Anterior cingulate cortex (tissue), 58 donors: ENCODE results near the gene OR2J1.
"Not testable (repeated sequence)": the region's sequence is repeated elsewhere in the genome, so short reads cannot be mapped to it uniquely, and the experiment has no call there.

Source experiments
- DNase-seq, 58 donors: peaks; one replicate each; lab custom pipeline; 2025; lab: John Stamatoyannopoulos, UW

OR2J1 gene

DNA sequence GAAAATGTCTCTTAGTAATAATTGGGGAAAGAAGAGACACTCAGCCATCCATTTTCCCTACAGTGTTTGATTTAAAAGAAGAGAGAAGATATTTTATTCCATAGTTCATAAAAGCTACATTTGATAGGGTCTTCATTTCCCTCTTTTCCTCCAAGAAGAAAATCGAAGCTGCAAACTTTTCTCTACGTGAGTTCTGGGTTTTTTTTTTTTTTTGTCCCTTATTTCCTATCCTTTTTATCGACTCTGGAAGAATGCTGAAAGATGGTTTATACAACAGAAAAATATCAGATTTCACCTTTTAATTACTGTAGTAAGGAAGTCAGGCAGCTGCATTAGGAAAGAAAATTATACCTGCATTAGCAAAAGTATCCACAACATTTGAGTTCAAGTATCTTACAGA, at the start of gene OR2J1:
OR2J1 (plus strand) TSS at position 301 of the 400 bp plus-strand sequence. CDS start 1,453 bp downstream, outside the sequence.
- DNase-seq = no peak

DNA sequence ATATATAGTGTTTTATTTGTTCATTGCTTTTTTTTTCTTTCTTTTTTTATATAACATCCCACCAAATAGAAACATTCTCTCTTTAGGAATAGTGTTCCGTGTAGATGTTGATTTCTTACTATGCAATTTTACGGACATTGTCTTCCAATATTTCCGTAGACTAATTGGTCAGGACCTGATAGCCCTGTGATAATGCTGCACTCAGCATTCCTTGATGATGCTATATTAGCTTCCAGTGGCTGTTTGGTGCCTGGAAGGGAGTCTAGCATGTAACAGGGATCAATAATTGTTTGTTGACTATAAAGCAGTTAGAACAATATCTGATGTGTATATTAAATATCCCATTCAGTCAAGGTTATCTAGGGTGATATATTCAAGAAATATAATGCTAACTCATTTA, 47.6 kb upstream of the OR2J1 start:
- no peak for DNase-seq

DNA sequence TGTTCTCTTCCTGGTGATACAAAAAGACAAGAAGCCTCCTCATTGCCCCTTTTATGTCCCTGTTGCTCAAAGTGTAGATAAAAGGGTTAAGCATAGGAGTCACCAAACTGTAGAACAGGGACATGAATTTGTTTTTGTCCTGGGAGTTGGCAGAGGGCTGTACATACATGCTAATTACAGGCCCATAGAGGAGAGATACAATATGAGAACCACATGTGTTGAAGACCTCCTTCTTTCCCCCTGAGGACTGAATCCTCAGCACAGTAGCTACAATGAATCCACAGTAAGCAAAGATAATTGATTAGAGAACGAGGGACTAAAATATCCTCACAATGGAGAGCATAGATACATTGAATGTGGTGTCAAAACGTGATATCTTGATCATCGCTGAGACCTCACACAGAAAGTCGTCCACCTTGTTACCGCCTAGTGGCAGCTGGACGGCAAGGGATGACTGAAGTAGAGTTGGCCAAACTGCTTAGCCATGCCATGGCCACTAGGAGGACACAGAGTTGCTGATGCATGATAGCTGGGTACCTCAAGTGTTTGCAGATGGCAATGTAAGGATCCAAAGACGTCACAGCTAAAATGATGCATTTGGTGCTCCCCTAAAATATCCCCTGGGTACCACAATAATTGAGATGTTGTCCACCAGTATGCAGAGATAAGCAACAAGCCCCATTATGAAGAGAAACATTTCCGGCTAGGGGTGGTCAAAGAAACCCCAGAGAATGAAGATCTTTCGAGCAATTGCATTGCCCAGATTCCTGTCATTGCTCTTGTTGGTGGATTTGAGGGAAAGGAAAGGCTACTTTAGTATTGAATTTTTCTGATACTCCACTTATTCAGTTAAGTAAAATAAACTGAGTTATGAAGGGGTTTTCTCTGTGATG, 27.2 kb upstream of the OR2J1 start:
- no peak for DNase-seq

DNA sequence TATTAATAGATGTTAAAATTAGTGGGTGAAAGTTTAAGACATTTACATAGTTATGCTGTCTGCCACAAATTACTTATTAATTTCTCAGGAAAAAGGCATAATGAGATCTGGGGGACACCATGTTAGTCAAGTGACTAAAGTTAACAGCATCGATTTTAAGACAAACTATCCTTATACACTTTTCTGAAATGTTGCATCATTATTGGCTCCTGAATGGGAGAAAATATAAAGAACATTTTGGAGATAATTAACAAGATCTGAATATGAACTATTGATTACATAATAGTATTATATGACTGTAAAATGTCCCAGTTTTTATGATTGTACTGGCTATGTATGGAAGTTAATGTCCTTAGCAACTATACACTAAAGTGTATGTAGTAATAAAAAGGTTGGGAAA, 20.1 kb upstream of the OR2J1 start:
- no peak for DNase-seq

DNA sequence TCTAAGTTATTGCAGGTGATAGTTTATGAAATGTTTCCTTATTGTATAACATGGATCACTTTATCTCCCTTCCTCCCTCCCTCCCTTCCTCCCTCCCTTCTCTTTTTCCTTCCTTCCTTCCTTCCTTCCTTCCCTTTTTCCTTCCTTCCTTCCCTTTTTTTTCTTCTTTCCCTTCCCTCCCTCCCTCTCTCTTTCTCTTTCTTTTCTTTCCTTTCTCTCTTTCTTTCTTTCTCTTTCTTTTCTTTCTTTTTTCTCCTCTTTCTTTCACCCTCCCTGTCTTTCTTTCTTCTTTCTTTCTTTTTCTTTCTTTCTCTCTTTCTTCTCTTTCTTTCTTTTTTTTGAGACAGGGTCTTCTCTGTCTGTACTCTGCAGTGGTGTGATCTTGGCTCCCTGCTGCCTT, 18.0 kb upstream of the OR2J1 start:
- DNase-seq = no peak

DNA sequence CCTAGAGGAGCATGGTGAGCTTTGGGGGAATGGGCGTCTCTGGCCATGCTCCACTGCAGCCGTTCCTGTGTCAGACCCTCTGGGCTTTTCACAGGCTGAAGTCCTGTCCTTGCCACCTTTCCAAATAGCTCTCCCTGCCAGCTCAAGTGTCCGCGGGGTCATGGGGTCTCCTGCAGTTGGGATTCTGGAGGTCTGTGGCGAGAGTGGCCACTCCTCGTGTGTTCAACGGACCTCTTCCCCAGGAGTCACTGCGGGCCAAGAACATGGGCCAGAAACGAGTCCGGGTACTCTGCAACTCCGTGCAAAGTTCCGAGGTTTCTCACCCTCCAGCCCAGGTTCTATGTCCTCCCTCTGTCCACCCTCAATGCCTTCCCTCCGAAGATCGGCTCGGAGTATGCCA, 16.8 kb upstream of the OR2J1 start:
- DNase-seq = no peak

DNA sequence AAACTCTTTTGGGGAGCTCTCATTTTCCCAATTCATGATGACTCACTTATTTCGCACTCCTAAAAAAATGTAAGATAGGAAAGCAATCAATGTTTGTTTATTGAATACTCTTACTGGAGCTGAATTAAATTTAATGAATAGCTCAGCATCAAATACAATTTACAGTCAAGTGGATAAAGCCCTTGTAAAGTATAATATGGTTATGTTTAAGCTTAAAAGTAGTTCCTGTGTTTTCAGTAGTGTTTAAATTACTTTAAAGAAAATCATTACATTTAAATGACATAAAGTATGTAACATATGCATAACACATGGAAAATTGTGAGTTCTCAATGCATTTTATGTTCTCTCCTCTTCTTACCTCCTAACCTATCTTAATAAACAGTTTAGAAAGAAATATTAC, 12.1 kb upstream of the OR2J1 start, which contains the start of gene OR2B3:
OR2B3 (minus strand) TSS at position 101 of the 400 bp plus-strand sequence; CDS start at position 36, 65 bp downstream.
- no peak for DNase-seq

DNA sequence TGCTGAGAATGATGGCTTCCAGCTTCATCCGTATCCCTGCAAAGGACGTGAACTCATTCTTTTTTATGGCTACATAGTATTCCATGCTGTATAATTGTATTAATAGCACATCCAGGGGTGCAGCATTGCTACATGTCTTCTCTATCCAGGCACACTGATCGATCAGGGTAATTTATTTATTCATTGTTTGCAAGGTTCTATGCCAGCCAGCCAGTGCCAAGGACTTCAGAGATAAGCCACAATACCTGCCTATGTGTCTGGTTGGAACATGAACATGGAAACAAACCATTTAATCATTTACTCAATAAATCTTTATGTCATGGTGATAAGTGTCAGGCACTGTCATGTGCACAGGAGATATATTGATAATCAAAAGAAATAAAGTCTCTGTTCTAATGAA, 6.3 kb upstream of the OR2J1 start:
- no peak for DNase-seq

DNA sequence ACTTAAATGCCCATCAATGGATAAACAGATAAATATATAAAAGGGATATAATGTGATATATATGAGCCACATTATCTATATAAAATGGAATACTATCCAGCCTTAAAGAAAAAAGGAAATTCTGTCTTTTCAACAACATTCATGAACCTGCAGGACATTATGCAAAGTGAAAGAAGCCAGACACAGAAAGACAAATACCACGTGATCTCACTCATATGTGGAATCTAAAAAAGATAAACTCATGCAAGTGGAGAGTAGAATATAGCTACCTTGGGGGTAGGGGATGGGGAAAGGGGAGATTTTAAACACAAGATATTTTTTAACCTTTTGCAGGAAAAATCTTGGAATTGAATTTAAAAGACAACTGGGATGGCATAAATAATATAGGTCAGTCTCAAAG, 1.5 kb upstream of the OR2J1 start:
- no peak for DNase-seq

DNA sequence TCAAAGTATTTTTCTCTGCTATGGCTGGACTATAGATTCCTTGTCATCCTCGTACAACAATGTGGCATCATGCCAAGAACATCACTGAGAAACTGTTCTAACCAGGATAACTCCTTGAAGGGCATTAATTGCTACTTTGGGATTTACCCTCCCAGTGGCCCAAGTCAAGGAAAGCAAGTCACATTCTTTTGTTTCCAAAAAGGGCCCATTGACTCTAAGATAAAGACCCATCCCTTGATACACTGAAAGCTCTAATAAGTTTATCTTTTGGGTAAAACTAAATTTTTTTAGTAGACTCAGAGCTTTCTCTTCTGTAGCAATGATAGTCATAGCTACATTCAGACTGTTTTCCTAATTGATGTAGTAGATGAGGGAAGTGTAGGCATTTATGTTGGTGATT, 8.5 kb downstream of the OR2J1 start, which contains the start of gene OR2J3:
OR2J3 (plus strand) TSS at position 301 of the 400 bp plus-strand sequence. CDS start 3,833 bp downstream, outside the sequence.
- no peak for DNase-seq

DNA sequence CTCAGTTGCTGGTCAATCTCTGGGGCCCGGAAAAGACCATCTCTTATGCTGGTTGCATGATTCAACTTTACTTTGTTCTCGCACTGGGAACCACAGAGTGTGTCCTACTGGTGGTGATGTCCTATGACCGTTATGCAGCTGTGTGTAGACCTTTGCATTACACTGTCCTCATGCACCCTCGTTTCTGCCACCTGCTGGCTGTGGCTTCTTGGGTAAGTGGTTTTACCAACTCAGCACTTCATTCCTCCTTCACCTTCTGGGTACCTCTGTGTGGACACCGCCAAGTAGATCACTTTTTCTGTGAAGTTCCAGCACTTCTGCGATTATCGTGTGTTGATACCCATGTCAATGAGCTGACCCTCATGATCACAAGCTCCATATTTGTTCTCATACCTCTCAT, 12.8 kb downstream of the OR2J1 start:
- no peak for DNase-seq

DNA sequence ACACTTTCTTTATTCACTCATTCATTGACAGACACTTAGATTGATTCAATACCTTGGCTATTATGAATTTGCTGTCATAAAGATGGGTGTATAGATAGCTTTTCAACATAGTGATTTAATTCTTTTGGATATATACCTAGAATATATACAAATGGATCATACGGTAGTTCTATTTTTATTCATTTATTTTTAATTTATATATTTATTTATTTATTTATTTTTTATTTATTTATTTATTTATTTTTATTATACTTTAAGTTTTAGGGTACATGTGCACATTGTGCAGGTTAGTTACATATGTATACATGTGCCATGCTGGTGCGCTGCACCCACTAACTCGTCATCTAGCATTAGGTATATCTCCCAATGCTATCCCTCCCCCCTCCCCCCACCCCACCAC, 15.7 kb downstream of the OR2J1 start:
- DNase-seq = not testable (repeated sequence)

DNA sequence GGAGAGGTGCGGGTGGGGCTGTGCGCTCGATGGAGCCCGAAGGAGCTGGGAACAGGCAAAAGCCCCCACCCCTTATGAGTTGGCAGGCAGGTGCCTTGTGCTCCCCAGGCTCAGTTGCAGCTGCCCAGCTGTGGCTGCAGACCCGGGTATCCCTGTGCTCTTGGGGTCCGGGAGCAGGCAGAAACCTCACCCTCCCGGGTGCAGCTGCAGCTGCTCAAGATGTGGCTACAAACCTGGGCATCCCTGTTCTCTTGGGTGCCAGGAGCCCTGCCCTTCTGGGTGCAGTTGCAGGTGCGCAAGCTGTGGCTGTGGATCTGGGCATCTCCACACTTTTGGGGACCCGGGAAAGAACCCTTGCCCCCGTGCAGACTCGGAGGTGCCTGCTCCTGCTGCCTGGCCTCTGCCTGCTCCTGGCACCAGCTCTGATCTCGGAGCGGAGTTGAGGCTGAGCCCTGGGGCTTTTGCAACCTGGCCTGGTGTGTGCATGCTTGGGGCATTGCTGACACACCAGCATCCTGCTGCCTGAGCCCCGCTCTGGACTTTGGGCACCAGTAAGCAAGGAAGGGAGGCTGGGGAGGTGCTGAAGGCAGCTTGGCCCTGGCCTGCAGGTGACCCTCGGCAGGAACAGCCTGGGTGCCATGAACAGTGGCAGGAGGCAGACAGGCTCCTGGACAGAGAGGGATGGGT, 30.2 kb downstream of the OR2J1 start:
- no peak for DNase-seq

DNA sequence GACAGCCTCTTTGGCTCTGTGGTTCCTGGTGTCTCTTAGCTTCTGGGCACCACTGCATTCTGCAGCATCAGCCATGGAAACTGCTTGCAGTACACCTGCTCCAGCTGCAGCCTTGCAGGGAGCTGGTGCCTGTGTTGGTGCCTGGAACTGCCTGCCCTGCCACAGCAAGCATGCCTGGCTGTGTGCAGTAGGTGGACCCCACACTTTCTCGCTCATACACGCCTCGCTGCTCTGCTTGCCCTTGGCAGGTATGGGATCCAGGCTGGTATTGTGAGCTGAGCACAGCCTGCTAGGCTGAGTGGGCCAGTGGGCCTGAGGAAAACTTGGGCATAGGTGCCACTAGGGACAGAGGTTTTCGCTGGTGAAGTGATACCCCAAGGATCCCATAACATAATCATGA, 31.4 kb downstream of the OR2J1 start:
- DNase-seq = no peak

DNA sequence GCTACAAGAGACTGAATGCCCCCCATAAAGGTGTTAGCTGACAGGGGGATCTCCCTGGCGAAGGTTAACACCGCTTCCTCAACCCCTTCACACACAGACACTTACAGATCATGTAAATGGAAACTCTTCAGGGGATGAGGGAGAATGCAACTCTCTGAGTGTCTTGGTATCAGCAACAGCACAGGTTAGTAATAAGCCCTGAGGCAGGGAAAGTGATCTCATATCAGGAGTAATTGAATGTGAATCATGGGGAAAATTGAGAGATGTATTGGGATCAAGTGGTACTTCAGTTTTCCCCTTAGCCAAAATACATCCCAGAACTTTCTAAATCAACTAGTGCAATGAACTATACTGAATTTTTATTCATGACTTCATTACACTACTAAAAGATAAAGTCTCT, 32.4 kb downstream of the OR2J1 start:
- DNase-seq = no peak

DNA sequence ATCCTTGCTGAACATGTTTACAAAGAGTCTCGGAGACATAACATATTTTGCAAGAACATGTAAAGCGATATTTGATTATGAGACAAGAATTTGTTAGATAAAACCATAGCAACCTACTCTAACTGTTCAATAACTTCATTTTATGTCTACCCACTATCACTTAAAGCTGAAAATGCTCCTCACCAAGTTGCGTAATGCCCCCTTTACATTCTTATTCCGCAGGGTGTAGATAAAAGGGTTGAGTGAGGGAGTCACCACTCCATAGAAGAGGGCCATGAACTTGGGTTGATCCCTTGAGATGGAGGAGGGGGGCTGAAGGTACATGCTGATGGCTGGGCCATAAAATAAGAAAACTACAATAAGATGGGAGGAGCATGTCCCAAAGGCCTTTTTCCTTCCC, 38.4 kb downstream of the OR2J1 start:
- DNase-seq = no peak

DNA sequence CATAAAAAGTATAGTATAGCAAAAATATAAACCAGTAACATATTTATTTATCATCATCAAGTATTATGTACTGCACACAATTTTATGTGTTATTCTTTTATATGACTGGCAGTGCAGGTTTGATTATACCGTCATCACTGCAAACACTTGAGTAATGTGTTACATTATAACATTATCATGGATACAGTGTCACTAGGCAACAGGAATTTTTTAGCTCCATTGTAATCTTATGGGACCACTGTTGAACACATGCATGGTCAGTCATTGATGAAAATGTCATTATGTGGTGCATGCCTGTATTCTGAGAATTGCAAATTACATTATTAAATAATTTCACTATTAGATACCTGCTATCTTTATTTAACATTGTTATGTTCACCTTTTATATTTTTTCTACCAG, 42.3 kb downstream of the OR2J1 start:
- DNase-seq = no peak

DNA sequence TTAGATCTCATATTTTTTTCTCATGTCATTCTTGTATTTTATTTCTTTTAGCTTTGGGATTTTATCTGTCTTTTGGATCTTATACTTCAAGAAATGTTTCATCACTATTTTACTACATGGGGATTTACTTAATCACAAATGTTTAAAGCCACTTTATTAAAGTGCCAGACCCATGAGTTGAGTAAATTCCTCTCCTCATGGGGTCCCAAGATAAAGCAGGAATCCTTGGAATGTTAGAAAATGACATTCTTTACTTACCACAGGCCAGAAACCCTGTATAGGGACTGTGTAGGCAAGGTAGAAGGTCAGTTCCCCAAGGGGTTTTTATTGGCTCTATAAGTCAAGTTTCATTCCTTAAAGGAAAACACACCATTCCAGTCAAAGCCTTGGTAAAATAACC, 43.0 kb downstream of the OR2J1 start:
- no peak for DNase-seq

DNA sequence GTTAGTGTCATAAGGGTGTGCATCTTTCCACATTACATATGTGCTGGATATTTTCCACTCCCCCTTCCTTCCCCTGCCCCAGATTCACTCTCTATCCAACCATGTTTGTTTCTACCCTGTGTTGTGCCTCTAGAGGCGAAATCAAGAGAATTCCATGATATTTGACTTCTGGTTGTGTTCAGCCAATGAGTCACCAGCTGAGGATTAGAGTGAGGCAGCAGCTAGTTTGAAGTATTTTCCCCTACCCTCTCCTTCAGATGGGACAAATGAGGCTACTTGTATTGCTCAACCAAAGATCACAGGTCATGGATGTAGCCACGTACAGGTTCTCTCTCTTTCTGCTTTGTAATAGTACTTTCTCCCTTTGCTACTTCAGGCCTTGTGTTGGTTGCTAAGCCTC, 46.9 kb downstream of the OR2J1 start:
- no peak for DNase-seq

DNA sequence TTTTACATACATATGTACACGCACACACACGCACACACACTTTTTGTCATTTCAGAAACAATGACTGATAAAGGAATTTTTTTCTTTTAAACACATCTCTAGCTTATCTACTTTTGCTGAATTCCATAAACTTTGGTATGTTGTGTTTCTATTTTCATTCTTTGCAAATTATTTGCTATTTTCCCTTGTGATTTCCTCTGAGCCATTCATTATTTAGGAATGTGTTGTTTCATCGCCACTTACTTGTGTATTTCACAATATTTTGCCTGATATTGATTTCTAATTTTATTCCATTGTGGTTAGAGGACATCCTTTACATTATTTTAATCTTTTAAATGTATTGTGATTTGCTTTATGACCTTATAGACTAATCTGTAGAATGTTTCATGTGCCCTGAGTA, 47.8 kb downstream of the OR2J1 start:
- DNase-seq = no peak

DNA sequence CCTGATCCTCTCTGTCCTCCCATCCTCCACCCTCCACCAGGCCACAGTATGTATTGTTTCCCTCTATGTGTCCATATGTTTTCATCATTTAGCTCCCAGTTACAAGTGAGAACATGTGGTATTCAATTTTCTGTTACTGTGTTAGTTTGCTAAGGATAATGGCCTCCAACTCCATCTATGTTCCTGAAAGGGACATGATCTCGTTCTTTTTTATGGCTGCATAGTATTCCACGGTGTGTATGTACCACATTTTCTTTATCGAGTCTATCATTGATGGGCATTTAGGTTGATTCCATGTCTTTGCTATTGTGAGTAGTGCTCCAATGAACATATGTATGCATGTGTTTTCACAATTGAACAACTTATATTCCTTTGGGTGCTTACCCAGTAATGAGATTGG, 50.2 kb downstream of the OR2J1 start:
- not testable (repeated sequence) for DNase-seq
